ENCODE results near the gene RPE. TPM values are rescaled to one million over a fixed set of nuclear protein-coding genes. Genes with fewer than 3 reads are reported as not detected.

The RPE gene
- total RNA-seq, 1 experiment from 2014 or later, result 67.6 TPM

- ATAC-seq (no peak), DNase-seq (ENCODE audit: low read depth, low spot score) (no peak)
- Histone ChIP-seq H4K20me1 (ENCODE audit: insufficient read depth) (no peaks in the 10 kb centered on the region), H3K4me3 (replicated peaks in 1 of 2; ENCODE audit: low read depth in 1 of 2, low read length in 2 of 2) (no peak overlapping the region), H3K9ac (ENCODE audit: low read length) (no peak overlapping the region), H3K27ac (ENCODE audit: low read depth, low read length) (no peak overlapping the region), H3K9me3 (ENCODE audit: control insufficient read depth in 1 of 2, insufficient read depth in 1 of 2, low read depth in 1 of 2, low read length in 2 of 2) (no peaks in the 10 kb centered on the region), H3K4me2 (ENCODE audit: low read length) (no peak overlapping the region), H3K36me3 (ENCODE audit: control insufficient read depth in 1 of 2, insufficient read depth in 2 of 2, low read length in 2 of 2) (no peaks in the 10 kb centered on the region), H3K9me2 (ENCODE audit: insufficient read depth) (no peaks in the 10 kb centered on the region), H3K4me1 (ENCODE audit: control insufficient read depth in 1 of 2, insufficient read depth in 2 of 2, low read length in 2 of 2) (no peaks in the 10 kb centered on the region), H3K27me3 (ENCODE audit: insufficient read depth, low read length) (no peaks in the 10 kb centered on the region), H2AFZ (ENCODE audit: low read depth, low read length, poor library complexity, severe bottlenecking) (no peak overlapping the region), H3K79me2 (ENCODE audit: insufficient read depth, low read length) (no peaks in the 10 kb centered on the region)
- ChIA-PET POLR2A (no interaction called here), CTCF (no interaction called here), RAD21 (ENCODE audit: low non-redundant PET in 1 of 2, low total read pairs in 2 of 2, uncharacterized antibody in 2 of 2, unreplicated experiment in 2 of 2) (no interaction called here)
- BruUV-seq (replicated peaks), result no TSS peak
- no peak for TF ChIP-seq EZH2phosphoT487 (IDR thresholded peaks at IDR 0.05; ENCODE audit: borderline replicate concordance)
- TF ChIP-seq ZFX (IDR thresholded peaks at IDR 0.05), result no peak
- TF ChIP-seq ZNF274 (IDR thresholded peaks at IDR 0.05; ENCODE audit: low read depth, low read length), result no peak
- TF ChIP-seq JUND (IDR thresholded peaks at IDR 0.05), result no peak
- TF ChIP-seq MAX (IDR thresholded peaks at IDR 0.05), result no peak
- TF ChIP-seq ATF3 (IDR thresholded peaks at IDR 0.05), result no peak
- no peak for TF ChIP-seq RAD21 (IDR thresholded peaks at IDR 0.05; ENCODE audit: low read depth)
- no peak for TF ChIP-seq SP1 (IDR thresholded peaks at IDR 0.05; ENCODE audit: low read depth)
- TF ChIP-seq POLR2A (IDR thresholded peaks at IDR 0.05; ENCODE audit: borderline replicate concordance, extremely low read depth, insufficient read depth, insufficient read length), result no peak
- no peak for TF ChIP-seq CEBPB (IDR thresholded peaks at IDR 0.05; ENCODE audit: low read depth)
- intact Hi-C loops (cut with micrococcal nuclease), result no loop called here
Observed at GRCh38 chr2:209986415-209986814, 16.0 kb upstream of the RPE start.

GRCh38 chr2:209988010-209988409 is 14.4 kb upstream of the RPE start:
- Histone ChIP-seq H3K4me3 (replicated peaks in 1 of 2; ENCODE audit: low read depth in 1 of 2, low read length in 2 of 2) (no peak overlapping the region), H3K9me2 (ENCODE audit: insufficient read depth) (no peaks in the 10 kb centered on the region), H3K4me2 (ENCODE audit: low read length) (no peak overlapping the region), H3K9ac (ENCODE audit: low read length) (no peak overlapping the region), H3K9me3 (ENCODE audit: control insufficient read depth in 1 of 2, insufficient read depth in 1 of 2, low read depth in 1 of 2, low read length in 2 of 2) (no peaks in the 10 kb centered on the region), H3K27ac (ENCODE audit: low read depth, low read length) (no peak overlapping the region), H4K20me1 (ENCODE audit: insufficient read depth) (no peaks in the 10 kb centered on the region), H3K36me3 (ENCODE audit: control insufficient read depth in 1 of 2, insufficient read depth in 2 of 2, low read length in 2 of 2) (no peaks in the 10 kb centered on the region), H3K79me2 (ENCODE audit: insufficient read depth, low read length) (no peaks in the 10 kb centered on the region), H3K27me3 (ENCODE audit: insufficient read depth, low read length) (no peaks in the 10 kb centered on the region), H2AFZ (ENCODE audit: low read depth, low read length, poor library complexity, severe bottlenecking) (no peak overlapping the region), H3K4me1 (ENCODE audit: control insufficient read depth in 1 of 2, insufficient read depth in 2 of 2, low read length in 2 of 2) (no peaks in the 10 kb centered on the region)
- TF ChIP-seq SRF (IDR thresholded peaks at IDR 0.05; ENCODE audit: low read depth), result no peak
- CTCF ChIA-PET, result interaction anchor here (1.2 kb wide), 1 partner anchor 211 kb away, joined by 4 read pairs; no protein-coding TSS in a partner anchor
- DNase-seq (ENCODE audit: low read depth, low spot score) (no peak), ATAC-seq (no peak)
- POLR2A ChIA-PET, result no interaction called here
- intact Hi-C loops (cut with micrococcal nuclease), result no loop called here
- RAD21 ChIA-PET (ENCODE audit: low non-redundant PET in 1 of 2, low total read pairs in 2 of 2, uncharacterized antibody in 2 of 2, unreplicated experiment in 2 of 2), result no interaction called here
- BruUV-seq (replicated peaks), result no TSS peak

Data from HCT116 (cell line).